ENCODE results near the gene KIF1B.

- TF ChIP-seq, protein P1, sequence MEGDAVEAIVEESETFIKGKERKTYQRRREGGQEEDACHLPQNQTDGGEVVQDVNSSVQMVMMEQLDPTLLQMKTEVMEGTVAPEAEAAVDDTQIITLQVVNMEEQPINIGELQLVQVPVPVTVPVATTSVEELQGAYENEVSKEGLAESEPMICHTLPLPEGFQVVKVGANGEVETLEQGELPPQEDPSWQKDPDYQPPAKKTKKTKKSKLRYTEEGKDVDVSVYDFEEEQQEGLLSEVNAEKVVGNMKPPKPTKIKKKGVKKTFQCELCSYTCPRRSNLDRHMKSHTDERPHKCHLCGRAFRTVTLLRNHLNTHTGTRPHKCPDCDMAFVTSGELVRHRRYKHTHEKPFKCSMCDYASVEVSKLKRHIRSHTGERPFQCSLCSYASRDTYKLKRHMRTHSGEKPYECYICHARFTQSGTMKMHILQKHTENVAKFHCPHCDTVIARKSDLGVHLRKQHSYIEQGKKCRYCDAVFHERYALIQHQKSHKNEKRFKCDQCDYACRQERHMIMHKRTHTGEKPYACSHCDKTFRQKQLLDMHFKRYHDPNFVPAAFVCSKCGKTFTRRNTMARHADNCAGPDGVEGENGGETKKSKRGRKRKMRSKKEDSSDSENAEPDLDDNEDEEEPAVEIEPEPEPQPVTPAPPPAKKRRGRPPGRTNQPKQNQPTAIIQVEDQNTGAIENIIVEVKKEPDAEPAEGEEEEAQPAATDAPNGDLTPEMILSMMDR (IDR thresholded peaks at IDR 0.05 in 2 of 3, conservative IDR thresholded peaks at IDR 0.05 in 1 of 3; ENCODE audit: borderline replicate concordance in 1 of 3, insufficient read depth in 1 of 3, low read depth in 2 of 3, low read length in 2 of 3): no peak
- no peak for TF ChIP-seq EZH2 (IDR thresholded peaks at IDR 0.05)
- TF ChIP-seq POLR2AphosphoS5 (IDR thresholded peaks at IDR 0.05; ENCODE audit: low read depth, low read length): no peak
- TF ChIP-seq POLR2A (IDR thresholded peaks at IDR 0.05; ENCODE audit: borderline replicate concordance, extremely low read depth, insufficient read depth, insufficient read length): no peak
- no peak for TF ChIP-seq CEBPB (IDR thresholded peaks at IDR 0.05; ENCODE audit: low read depth)
- no peak for TF ChIP-seq ELF1 (IDR thresholded peaks at IDR 0.05; ENCODE audit: borderline replicate concordance, low read depth)
- no peak for TF ChIP-seq MAX (IDR thresholded peaks at IDR 0.05)
- no peak for TF ChIP-seq EZH2phosphoT487 (IDR thresholded peaks at IDR 0.05; ENCODE audit: borderline replicate concordance)
Measured at GRCh38 chr1:10291705-10292104, 81.3 kb downstream of the KIF1B start.

Data from HCT116 (cell line).